Activated CD8-positive, alpha-beta memory T cell treated with anti-CD3 and anti-CD28 coated beads, Interleukin-2, amount 50 U/mL, for 4 hours (primary cell): Measurements from ENCODE around the gene GLYR1.
A peak's percentile ranks its signal among the peaks of the same experiment; 100 is the strongest.

Experiments used
- DNase-seq: peaks from one replicate; pipeline ENCODE4 v3.0.0-alpha.2; 2020

The GLYR1 gene

GRCh38 chr16:4879049-4879448 is 32.0 kb upstream of the GLYR1 start:
- DNase-seq = no peak

GRCh38 chr16:4877380-4877685 is 30.2 kb upstream of the GLYR1 start:
- DNase-seq = no peak

GRCh38 chr16:4876646-4877379 is 29.7 kb upstream of the GLYR1 start:
- DNase-seq = no peak

GRCh38 chr16:4874666-4875065 is 27.6 kb upstream of the GLYR1 start:
- DNase-seq = no peak

GRCh38 chr16:4873091-4873490 is 26.0 kb upstream of the GLYR1 start:
- DNase-seq = no peak

- no peak for DNase-seq
Measured at GRCh38 chr16:4871071-4871470, 24.0 kb upstream of the GLYR1 start.

GRCh38 chr16:4870138-4870671 is 23.1 kb upstream of the GLYR1 start:
- DNase-seq = no peak

GRCh38 chr16:4869147-4869805 is 22.2 kb upstream of the GLYR1 start:
- no peak for DNase-seq

GRCh38 chr16:4868535-4868934 is 21.4 kb upstream of the GLYR1 start:
- DNase-seq = no peak

- DNase-seq = no peak
Measured at GRCh38 chr16:4868026-4868425, 20.9 kb upstream of the GLYR1 start.

- no peak for DNase-seq
Measured at GRCh38 chr16:4866586-4866985, 19.5 kb upstream of the GLYR1 start.

- DNase-seq = no peak
Measured at GRCh38 chr16:4865231-4865860, 18.3 kb upstream of the GLYR1 start.

- DNase-seq = no peak
Measured at GRCh38 chr16:4864728-4865127, 17.6 kb upstream of the GLYR1 start.

- DNase-seq = no peak
Measured at GRCh38 chr16:4862639-4863038, 15.6 kb upstream of the GLYR1 start.

GRCh38 chr16:4860727-4861342 is 13.7 kb upstream of the GLYR1 start:
- no peak for DNase-seq

GRCh38 chr16:4859900-4860255 is 12.8 kb upstream of the GLYR1 start:
- DNase-seq = no peak

GRCh38 chr16:4859190-4859899 is 12.3 kb upstream of the GLYR1 start:
- DNase-seq = no peak

GRCh38 chr16:4855804-4856203 is 8.7 kb upstream of the GLYR1 start:
- DNase-seq = no peak

GRCh38 chr16:4855371-4855770 is 8.3 kb upstream of the GLYR1 start:
- DNase-seq = no peak

GRCh38 chr16:4852221-4852872 is 5.3 kb upstream of the GLYR1 start:
- no peak for DNase-seq

- DNase-seq = no peak
Measured at GRCh38 chr16:4850211-4850610, 3.1 kb upstream of the GLYR1 start.

GRCh38 chr16:4847774-4848587 is 893 bp upstream of the GLYR1 start:
- DNase-seq = peak; percentile 31
